ENCODE measurements around the gene PEX11B. TPM values are rescaled to one million over a fixed set of nuclear protein-coding genes. Genes with fewer than 3 reads are reported as not detected.
A peak's percentile ranks its signal among the peaks of the same experiment; 100 is the strongest.

The PEX11B gene
- total and polyA plus RNA-seq, 2 donors (not counting 3 experiments of a cell fraction or from before 2014, with no cell fraction given), result 30.5 to 42.5 TPM

DNA sequence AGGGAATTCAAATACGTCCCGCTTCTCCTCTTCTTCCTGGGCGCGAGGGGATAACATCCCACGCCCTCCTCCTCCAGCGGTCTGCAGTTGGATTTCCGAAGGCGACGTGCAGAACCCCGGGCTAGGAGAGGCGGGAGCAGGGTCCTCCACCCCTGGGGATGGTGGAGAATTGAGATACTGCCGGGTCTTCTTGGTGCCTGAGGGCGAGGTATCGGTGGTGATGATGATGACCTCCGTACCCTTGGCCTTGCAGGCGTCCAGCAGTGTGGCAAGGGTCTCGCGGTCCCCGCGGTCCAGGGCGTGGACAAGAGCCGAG is 42.5 kb upstream of the PEX11B start:
- POLR2A ChIA-PET, result no interaction called here
- Histone ChIP-seq H3K9me1 (replicated peaks; ENCODE audit: control insufficient read depth, extremely low read depth, insufficient read depth, low read length) (no peaks in the 10 kb centered on the region), H2AFZ (ENCODE audit: low read depth, low read length) (peak overlapping the region; percentile 95), H3K4me1 (ENCODE audit: control insufficient read depth, extremely low read depth, insufficient read depth, low read length) (peaks cover 46% of the 10 kb centered on the region), H4K20me1 (replicated peaks; ENCODE audit: control insufficient read depth, extremely low read depth, insufficient read depth, low read length) (no peaks in the 10 kb centered on the region), H3K36me3 (ENCODE audit: control insufficient read depth in 2 of 2, extremely low read depth in 1 of 2, insufficient read depth in 2 of 2, low read length in 2 of 2) (no peaks in the 10 kb centered on the region), H3K27ac (ENCODE audit: insufficient read depth, low read depth, low read length) (no peak overlapping the region), H3K4me3 (replicated peaks in 1 of 3; ENCODE audit: insufficient read depth in 1 of 3, low read depth in 1 of 3, low read length in 3 of 3) (peak overlapping the region; percentile 32 to 75 (median 73)), H3K4me2 (ENCODE audit: insufficient read depth, low read length) (peak overlapping the region; percentile 86), H3K79me2 (ENCODE audit: control insufficient read depth, insufficient read depth, low read length) (peaks cover 12% of the 10 kb centered on the region), H3K9me3 (replicated peaks; ENCODE audit: control insufficient read depth, insufficient read depth, low read length) (no peaks in the 10 kb centered on the region), H3K9ac (replicated peaks; ENCODE audit: extremely low read depth, insufficient read depth, low read length) (peak overlapping the region; percentile 53), H3K27me3 (ENCODE audit: control insufficient read depth in 2 of 2, insufficient read depth in 2 of 2, low read length in 2 of 2) (no peaks in the 10 kb centered on the region)
- dilution Hi-C loops (cut with MboI; ENCODE audit: extremely low pct_ligation_motif_present, low sequenced_read_pairs) (no loop called here), intact Hi-C loops (cut with micrococcal nuclease) (no loop called here)
- DNase-seq (ENCODE audit: low read depth, low spot score) (no peak), FAIRE-seq (no peak)
- CTCF ChIA-PET, result interaction anchor here (1.5 to 1.6 kb wide), 2 partner anchors 33 to 46 kb away, joined by 4 to 5 read pairs; partner anchors contain the start of gene RBM8A
- no peak for TF ChIP-seq MYC (IDR thresholded peaks at IDR 0.05; ENCODE audit: low read depth, low read length)
- BruUV-seq (replicated peaks), result no TSS peak

DNA sequence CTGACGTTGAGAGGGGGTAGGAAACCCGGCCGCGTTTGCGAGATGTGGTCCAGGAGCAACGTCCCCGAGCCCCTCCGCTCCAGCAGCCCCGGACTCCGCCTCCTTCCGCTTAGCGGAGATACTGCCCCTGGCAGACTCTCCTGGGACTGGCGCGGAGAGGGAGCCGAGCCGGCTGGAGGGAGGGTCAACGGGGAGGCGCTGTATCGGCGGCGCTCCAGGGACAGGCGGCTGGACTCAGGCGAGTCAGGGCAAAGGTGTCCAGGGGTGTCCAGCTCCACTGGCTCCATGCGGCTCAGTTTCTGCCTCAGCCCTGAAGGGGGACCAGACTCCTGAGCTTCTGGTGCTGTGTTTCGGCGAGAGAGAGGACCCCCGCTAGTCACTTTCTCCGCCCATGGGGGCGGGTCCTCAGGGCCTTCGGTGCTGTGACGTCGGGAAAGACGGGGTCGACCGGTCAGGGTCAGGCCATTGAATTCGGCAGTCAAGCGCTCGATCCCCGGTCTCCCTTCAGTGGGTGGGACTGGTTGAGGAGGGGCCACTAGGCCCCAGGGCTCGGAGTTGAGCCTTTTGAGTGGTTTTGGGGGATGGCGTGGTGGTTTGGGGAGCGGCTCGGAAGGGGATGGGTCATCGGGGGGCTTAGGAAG is 42.1 kb upstream of the PEX11B start:
- intact Hi-C loops (cut with micrococcal nuclease) (no loop called here), dilution Hi-C loops (cut with MboI; ENCODE audit: extremely low pct_ligation_motif_present, low sequenced_read_pairs) (no loop called here)
- Histone ChIP-seq H3K4me3 (replicated peaks in 1 of 3; ENCODE audit: insufficient read depth in 1 of 3, low read depth in 1 of 3, low read length in 3 of 3) (peak overlapping the region; percentile 32 to 75 (median 73)), H3K36me3 (ENCODE audit: control insufficient read depth in 2 of 2, extremely low read depth in 1 of 2, insufficient read depth in 2 of 2, low read length in 2 of 2) (no peaks in the 10 kb centered on the region), H3K9me1 (replicated peaks; ENCODE audit: control insufficient read depth, extremely low read depth, insufficient read depth, low read length) (no peaks in the 10 kb centered on the region), H3K9ac (replicated peaks; ENCODE audit: extremely low read depth, insufficient read depth, low read length) (peak overlapping the region; percentile 53), H3K27me3 (ENCODE audit: control insufficient read depth in 2 of 2, insufficient read depth in 2 of 2, low read length in 2 of 2) (no peaks in the 10 kb centered on the region), H3K27ac (ENCODE audit: insufficient read depth, low read depth, low read length) (no peak overlapping the region), H4K20me1 (replicated peaks; ENCODE audit: control insufficient read depth, extremely low read depth, insufficient read depth, low read length) (no peaks in the 10 kb centered on the region), H3K4me1 (ENCODE audit: control insufficient read depth, extremely low read depth, insufficient read depth, low read length) (peaks cover 51% of the 10 kb centered on the region), H3K79me2 (ENCODE audit: control insufficient read depth, insufficient read depth, low read length) (peaks cover 17% of the 10 kb centered on the region), H3K9me3 (replicated peaks; ENCODE audit: control insufficient read depth, insufficient read depth, low read length) (no peaks in the 10 kb centered on the region), H3K4me2 (ENCODE audit: insufficient read depth, low read length) (peak overlapping the region; percentile 86), H2AFZ (ENCODE audit: low read depth, low read length) (peak overlapping the region; percentile 95)
- DNase-seq (ENCODE audit: low read depth, low spot score) (peak; percentile 72), FAIRE-seq (peak; percentile 87)
- CTCF ChIA-PET, result interaction anchor here (1.5 kb wide), 1 partner anchor 47 kb away, joined by 4 read pairs; no protein-coding TSS in a partner anchor
- no TSS peak for BruUV-seq (replicated peaks)
- TF ChIP-seq GATA2 (IDR thresholded peaks at IDR 0.05; ENCODE audit: insufficient read depth, insufficient read length, low read depth, low read length), result no peak
- TF ChIP-seq FOS (IDR thresholded peaks at IDR 0.05; ENCODE audit: borderline replicate concordance, insufficient read depth, low read length), result no peak
- TF ChIP-seq POLR2AphosphoS5 (IDR thresholded peaks at IDR 0.05; ENCODE audit: insufficient read depth, low read depth, low read length), result peak; percentile 54
- TF ChIP-seq MYC (IDR thresholded peaks at IDR 0.05; ENCODE audit: low read depth, low read length), result no peak
- TF ChIP-seq, protein P1, sequence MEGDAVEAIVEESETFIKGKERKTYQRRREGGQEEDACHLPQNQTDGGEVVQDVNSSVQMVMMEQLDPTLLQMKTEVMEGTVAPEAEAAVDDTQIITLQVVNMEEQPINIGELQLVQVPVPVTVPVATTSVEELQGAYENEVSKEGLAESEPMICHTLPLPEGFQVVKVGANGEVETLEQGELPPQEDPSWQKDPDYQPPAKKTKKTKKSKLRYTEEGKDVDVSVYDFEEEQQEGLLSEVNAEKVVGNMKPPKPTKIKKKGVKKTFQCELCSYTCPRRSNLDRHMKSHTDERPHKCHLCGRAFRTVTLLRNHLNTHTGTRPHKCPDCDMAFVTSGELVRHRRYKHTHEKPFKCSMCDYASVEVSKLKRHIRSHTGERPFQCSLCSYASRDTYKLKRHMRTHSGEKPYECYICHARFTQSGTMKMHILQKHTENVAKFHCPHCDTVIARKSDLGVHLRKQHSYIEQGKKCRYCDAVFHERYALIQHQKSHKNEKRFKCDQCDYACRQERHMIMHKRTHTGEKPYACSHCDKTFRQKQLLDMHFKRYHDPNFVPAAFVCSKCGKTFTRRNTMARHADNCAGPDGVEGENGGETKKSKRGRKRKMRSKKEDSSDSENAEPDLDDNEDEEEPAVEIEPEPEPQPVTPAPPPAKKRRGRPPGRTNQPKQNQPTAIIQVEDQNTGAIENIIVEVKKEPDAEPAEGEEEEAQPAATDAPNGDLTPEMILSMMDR (IDR thresholded peaks at IDR 0.05; ENCODE audit: extremely low read depth in 1 of 2, insufficient read depth in 1 of 2, low read depth in 1 of 2, low read length in 2 of 2), result no peak
- no peak for TF ChIP-seq EZH2 (IDR thresholded peaks at IDR 0.05; ENCODE audit: borderline replicate concordance, low read depth, low read length, severe bottlenecking)
- no peak for TF ChIP-seq POLR2A (IDR thresholded peaks at IDR 0.05; ENCODE audit: low read depth, low read length)
- POLR2A ChIA-PET, result no interaction called here

All from endothelial cell of umbilical vein (primary cell).